Left ventricle myocardium inferior (tissue), 1 donor: ENCODE results near the gene KANK2. TPM values are rescaled to one million over a fixed set of nuclear protein-coding genes. Genes with fewer than 3 reads are reported as not detected.

Source experiments
- DNase-seq: peaks from one replicate; pipeline ENCODE4 v3.0.0-alpha.2; 2020
- H3K27ac ChIP-seq: fragments of 200-600 bp; replicated peaks from 2 replicates; pipeline ENCODE4 v1.8.0; 2021
- H3K27me3 ChIP-seq: fragments of 200-600 bp; 2 replicates; pipeline ENCODE4 v1.8.0; 2021; ENCODE audit warnings: low read depth
- H3K36me3 ChIP-seq: fragments of 200-600 bp; 2 replicates; pipeline ENCODE4 v1.8.0; 2021
- H3K4me1 ChIP-seq: fragments of 200-600 bp; 2 replicates; pipeline ENCODE4 v1.8.0; 2021
- H3K4me3 ChIP-seq: fragments of 200-600 bp; 2 replicates; pipeline ENCODE4 v1.8.0; 2021; ENCODE audit warnings: mild to moderate bottlenecking, moderate library complexity
- H3K9me3 ChIP-seq: fragments of 200-600 bp; replicated peaks from 2 replicates; pipeline ENCODE4 v1.8.0; 2021
- intact Hi-C: fragments of 100-400 bp; cut with micrococcal nuclease; formaldehyde crosslinking; loops from one replicate; pipeline ENCODE4 v1.11.0; 2022
- total RNA-seq: library from RNA; stranded (reverse); fragmentation: NEBNext Ultra II Directional; extraction: Animal tissue kit (Norgen Biotek cat#: 25700); gene quantifications from one replicate; pipeline ENCODE4 v1.2.1, GENCODE V29; 2021
- TF ChIP-seq, protein P1 (sequence below): fragments of 200-600 bp; IDR thresholded peaks from 2 replicates; pipeline ENCODE4 v1.8.0; 2021; ENCODE audit warnings: antibody characterized with exemption, mild to moderate bottlenecking, borderline replicate concordance
- donor health status: DM: no; HTN: yes; CAD: no; lungs with severe emphysema.

KANK2 gene
- total RNA-seq, 1 donor from 2014 or later = 326 TPM

DNA sequence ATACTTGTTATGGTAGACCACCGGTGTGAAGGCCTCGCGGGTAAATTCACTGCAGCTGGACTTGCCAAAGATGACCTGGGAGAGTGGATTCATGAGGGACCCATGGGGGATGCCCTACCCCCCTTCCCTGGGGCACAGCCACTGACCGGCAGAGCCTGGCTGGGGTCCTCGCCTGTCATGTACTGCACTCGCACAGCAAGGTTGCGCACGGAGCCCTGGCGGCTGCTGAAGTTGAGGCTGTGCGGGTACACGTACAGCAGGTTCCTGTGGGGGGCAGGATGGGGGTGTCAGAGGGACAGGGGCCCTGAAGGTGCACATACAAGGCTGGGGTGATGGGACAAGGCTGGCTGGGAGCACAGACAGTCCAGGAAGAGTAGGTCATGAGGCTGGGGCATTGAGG is 40.7 kb upstream of the KANK2 start:
- TF ChIP-seq, protein P1, sequence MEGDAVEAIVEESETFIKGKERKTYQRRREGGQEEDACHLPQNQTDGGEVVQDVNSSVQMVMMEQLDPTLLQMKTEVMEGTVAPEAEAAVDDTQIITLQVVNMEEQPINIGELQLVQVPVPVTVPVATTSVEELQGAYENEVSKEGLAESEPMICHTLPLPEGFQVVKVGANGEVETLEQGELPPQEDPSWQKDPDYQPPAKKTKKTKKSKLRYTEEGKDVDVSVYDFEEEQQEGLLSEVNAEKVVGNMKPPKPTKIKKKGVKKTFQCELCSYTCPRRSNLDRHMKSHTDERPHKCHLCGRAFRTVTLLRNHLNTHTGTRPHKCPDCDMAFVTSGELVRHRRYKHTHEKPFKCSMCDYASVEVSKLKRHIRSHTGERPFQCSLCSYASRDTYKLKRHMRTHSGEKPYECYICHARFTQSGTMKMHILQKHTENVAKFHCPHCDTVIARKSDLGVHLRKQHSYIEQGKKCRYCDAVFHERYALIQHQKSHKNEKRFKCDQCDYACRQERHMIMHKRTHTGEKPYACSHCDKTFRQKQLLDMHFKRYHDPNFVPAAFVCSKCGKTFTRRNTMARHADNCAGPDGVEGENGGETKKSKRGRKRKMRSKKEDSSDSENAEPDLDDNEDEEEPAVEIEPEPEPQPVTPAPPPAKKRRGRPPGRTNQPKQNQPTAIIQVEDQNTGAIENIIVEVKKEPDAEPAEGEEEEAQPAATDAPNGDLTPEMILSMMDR = no peak
- Histone ChIP-seq H3K27ac (no peak overlapping the region), H3K27me3 (no peaks in the 10 kb centered on the region), H3K4me3 (no peak overlapping the region), H3K36me3 (peaks cover 89% of the 10 kb centered on the region), H3K9me3 (peaks cover 13% of the 10 kb centered on the region), H3K4me1 (no peaks in the 10 kb centered on the region)
- intact Hi-C loops = no loop called here
- DNase-seq = no peak

DNA sequence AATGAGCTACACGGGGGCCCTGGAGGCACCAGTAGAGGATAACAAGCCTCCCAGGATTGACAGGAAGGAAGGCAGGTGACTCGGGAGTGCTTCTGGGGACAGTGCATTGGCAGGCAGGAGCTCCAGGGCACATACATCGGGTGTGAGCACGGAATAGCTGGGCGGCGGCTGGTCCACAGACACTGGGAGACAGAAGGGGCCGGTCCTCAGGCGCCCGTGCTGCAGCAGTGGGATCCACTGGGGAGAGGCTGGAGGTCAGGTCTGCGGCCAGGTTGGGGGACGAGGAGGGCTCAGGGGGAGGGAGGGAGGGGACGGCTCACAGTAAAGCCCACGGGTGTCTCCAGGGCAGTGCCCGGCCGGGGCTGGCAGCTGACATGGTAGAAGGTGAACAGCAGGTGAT is 40.0 kb upstream of the KANK2 start:
- no peaks in the 10 kb centered on the region for H3K4me1 ChIP-seq
- DNase-seq = no peak
- intact Hi-C loops = no loop called here
- peaks cover 13% of the 10 kb centered on the region for H3K9me3 ChIP-seq
- H3K27ac ChIP-seq = no peak overlapping the region
- no peak overlapping the region for H3K4me3 ChIP-seq
- H3K27me3 ChIP-seq = no peaks in the 10 kb centered on the region
- peaks cover 90% of the 10 kb centered on the region for H3K36me3 ChIP-seq
- TF ChIP-seq, protein P1 = no peak

DNA sequence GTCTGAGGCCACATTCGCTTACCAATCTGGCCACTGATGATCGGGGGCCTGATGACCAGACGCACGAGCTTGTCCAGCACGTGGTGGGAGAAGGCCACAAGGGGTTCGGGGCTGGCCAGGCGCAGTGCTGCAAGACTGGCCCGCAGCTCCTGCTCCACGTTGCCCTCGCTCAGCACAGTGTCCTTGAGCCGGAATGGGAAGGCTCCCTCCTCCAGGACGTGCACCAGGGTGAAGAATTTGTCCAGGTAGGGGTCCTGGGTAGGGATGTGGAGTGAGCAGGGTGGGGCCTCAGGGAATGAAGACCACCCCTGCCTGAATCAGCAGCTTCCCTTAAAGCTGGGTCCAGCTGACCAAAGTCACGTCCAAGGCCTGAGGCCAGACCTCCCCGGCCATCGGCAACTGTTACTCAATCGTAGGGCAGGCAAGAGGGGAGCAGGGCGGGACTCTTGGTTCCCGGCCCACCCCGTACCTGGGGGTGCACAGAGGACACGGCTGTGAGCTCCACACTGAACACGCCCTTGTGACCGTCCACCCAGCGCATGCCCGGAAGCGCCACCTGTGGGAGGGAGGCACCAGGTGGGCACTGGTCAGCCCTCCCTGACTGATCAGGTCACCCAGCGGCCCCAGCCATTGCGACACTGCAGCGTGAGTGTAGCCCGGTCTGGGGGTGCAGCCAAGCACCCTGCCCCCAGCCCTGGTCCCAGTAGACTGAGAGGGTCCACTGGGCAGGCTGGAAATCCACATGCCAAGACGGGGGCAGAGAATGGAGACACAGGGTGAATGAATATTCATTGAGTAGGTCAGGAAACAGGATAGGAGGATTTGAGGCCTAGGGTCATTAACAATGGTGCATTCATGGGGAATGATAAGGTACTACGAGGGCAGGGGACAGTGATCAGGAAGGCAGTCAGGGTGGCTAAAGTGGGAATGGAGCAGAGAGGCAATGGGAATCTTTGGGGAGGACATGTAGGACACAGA is 39.3 kb upstream of the KANK2 start:
- H3K4me3 ChIP-seq = no peak overlapping the region
- intact Hi-C loops = no loop called here
- peaks cover 90% of the 10 kb centered on the region for H3K36me3 ChIP-seq
- no peaks in the 10 kb centered on the region for H3K4me1 ChIP-seq
- no peaks in the 10 kb centered on the region for H3K27me3 ChIP-seq
- DNase-seq = no peak
- no peak overlapping the region for H3K27ac ChIP-seq
- TF ChIP-seq, protein P1 = no peak
- peaks cover 13% of the 10 kb centered on the region for H3K9me3 ChIP-seq

DNA sequence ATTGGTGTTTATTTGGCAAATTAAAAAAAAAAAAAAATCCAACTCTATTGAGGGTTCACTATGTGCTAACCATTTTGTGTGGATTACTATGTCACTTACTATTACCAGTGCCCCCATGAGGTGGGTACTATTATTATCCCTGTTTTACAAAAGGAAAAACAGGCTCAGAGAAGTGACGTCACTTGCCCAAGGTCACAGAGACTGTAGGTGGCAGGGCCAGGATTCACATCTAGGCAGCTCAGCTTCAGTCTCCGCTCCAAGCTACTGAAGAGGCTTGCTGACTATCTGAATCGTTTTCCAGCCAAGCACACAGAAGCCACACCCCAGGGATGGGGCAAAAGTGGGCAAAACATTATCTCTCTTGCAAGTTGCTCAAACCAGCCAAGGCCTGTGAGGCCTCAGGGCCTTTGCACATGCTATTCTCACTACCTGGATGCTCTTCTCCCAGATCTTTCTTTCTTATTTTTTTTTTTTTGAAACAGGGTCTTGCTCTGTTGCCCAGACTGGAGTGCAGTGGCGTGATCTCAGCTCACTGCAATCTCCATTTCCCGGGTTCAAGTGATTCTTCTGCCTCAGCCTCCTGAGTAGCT is 37.2 kb upstream of the KANK2 start:
- intact Hi-C loops = no loop called here
- DNase-seq = no peak
- H3K27ac ChIP-seq = peak overlapping the region; percentile 1
- H3K4me3 ChIP-seq = no peak overlapping the region
- peaks cover 88% of the 10 kb centered on the region for H3K36me3 ChIP-seq
- H3K9me3 ChIP-seq = peaks cover 10% of the 10 kb centered on the region
- no peaks in the 10 kb centered on the region for H3K4me1 ChIP-seq
- TF ChIP-seq, protein P1 = no peak
- no peaks in the 10 kb centered on the region for H3K27me3 ChIP-seq

DNA sequence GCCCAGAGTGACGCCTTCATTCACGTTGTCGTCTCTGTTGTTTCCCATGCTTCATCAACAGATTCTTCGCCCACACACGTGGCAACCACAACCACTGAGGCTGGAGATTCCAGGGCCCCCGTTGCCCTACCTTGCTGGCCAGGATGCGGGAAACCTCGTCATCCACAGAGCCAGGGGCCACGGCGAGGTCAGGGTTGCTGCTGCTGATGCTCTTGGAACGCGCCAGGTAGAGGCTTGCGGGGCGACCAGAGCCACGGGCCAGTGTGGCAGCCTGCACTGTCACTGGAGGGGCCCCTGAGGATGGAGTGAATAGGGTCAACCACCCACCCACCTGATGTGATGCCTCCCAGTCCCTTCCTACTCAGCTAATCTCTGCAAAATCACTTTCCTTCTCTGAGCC is 35.7 kb upstream of the KANK2 start:
- intact Hi-C loops = no loop called here
- no peaks in the 10 kb centered on the region for H3K9me3 ChIP-seq
- H3K27ac ChIP-seq = no peak overlapping the region
- H3K36me3 ChIP-seq = peaks cover 82% of the 10 kb centered on the region
- DNase-seq = no peak
- no peak overlapping the region for H3K4me3 ChIP-seq
- H3K27me3 ChIP-seq = no peaks in the 10 kb centered on the region
- no peaks in the 10 kb centered on the region for H3K4me1 ChIP-seq
- TF ChIP-seq, protein P1 = no peak
